Stimulated activated CD4-positive, alpha-beta T cell treated with anti-CD3 and anti-CD28 coated beads, Interleukin-2, amount 100 ng/mL, for 24 hours (primary cell): Measurements from ENCODE around the gene TEP1.

Source experiments
- DNase-seq, 2 donors: peaks; one replicate each; pipeline ENCODE4 v3.0.0-alpha.2; 2020

The TEP1 gene

DNA sequence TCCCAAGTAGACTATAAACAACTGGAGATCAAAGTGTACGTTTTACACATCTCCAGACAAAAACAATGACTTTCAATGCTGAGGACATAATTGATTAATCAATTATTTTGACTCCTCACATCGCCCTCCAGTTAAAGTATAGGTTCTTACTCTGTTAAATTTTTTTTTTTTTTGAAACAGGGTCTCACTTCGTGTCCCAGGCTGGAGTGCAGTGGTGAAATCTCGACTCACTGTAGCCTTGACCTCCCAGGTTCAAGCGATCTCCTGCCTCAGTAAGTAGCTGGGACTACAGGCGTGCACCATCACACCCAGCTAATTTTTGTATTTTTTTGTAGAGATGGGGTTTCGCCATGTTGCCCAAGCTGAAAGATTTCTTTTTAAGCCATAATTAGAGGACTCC is 79.3 kb downstream of the TEP1 start:
- no peak for DNase-seq

DNA sequence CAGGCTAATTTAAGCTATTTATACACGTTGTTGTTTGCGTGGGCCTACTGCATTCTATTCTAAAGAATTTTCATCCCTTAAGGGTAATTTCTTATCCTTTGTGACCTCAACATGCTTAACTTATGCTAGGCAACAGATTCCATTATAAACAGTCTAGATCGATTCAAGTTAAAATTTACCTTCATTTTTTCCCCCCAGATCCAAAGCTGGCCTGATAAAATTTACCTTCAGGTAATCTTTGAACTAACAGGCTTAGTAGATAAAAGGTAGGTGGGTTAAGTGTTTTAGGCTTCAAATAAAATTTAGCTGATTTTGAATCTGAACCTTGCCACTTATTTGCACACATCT is 79.8 kb downstream of the TEP1 start:
- no peak for DNase-seq

DNA sequence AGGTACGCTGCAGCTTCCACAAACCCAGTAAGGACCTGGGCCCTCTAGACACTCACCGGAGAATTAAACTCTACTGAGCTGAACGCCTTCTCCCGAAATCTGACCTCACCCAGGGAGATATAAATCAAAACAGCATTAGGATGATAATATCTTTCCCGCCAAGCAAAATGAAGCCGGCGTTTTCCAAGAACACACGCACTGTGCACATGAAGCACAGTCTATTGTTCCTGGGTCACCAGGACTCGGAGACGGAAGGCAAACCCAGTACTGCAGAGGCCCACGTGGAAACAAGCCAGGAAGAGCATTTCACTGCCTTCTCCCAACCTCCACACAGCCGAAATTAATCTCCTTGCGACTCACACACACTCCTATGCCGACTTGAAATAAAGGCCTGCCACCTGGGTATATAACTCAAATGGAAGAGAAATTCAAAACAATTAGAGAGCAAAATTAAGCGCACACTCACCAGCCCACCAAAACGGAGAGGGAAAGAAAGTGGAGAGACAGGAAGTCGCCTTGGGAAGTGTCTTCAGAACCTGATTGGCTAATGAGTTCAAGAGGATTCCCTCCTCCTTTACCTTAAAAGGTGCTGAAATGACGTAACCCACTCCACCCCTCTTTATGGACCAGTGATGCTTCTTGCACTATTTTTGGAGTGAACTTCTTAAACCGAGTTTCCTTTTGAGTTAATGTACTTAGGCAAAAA is 80.4 kb downstream of the TEP1 start, which contains the start of gene CCNB1IP1:
TSS of gene CCNB1IP1 (minus strand) at position 492 of the 706 bp plus-strand sequence. CDS start 16,756 bp downstream, outside the sequence.
- DNase-seq = peak; percentile 41 to 49

DNA sequence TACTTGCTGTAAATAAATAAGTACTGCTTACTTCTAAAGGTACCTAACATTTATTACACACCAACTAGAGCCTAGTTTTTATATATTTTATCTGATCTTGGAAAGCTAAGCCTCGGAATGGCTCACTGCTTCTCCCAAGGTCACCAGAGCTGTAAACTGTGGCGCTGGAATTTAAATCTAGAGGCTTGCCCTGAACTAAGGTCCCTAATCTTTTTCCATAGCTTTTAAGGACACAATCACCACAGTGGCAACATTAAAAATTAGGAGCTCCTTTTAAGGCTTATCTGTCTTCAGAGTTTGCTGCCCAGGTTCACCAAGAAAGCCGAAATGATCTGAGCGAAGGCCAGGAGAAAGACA is 80.9 kb downstream of the TEP1 start:
- DNase-seq = no peak

DNA sequence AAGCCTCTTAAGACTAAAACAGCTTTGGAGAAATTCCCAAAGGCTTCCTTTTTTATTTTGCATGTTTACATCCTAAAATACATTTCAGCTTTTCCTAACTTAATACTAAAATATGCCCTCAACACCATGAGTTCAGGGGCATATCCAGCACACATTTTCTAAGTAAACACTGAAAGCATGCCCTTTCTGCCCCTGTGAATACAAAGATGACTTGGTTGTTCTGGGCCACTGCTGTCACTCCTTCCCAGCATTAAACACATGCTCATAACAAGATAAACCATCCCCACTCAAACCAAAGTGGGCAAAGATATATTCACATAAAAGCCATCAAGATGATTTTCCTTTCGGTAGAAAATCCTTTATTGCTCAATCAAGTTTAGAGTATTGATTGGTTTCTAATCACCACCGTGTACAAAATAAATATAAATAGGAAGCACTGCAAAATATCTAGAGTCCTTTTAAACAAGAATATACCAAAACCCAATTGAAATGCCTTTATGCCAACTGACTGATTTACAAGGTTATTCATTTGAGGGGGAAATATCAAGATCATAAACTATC is 82.2 kb downstream of the TEP1 start:
- no peak for DNase-seq

DNA sequence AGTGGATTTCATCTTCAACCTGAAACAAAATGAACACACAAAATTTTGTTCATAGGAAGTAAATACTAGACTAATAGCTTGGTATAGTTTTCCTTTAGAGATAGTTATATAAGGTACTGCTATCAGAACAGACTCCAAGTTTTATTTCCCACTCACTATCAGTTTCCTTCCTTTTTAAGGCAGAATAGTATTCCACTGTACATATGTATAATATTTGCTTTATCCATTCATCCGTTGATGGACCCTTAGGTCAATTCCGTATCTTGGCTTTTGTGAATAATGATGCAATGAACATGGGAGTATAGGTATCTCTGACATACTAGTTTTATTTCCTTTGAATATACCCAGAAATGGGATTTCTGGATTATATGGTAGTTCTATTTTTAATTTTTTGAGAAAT is 83.9 kb downstream of the TEP1 start:
- DNase-seq = no peak

DNA sequence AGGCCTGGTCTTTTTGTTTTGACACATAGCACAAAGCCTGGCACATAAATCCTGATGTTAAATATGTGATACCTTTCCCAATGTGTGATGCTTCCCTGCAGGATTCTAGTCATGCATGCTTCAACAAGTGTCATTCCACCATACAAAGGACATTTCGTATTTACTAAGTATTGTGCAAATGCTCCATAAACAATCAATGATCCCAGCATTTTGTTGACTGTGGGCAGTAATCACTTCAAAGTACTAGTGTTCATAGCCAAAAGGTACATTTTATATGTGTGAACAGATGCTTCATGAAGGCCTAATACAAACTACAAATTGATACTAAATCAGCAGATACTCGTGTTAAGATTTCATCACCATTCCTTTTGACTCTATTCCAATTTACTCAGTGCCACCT is 84.6 kb downstream of the TEP1 start:
- DNase-seq = no peak

DNA sequence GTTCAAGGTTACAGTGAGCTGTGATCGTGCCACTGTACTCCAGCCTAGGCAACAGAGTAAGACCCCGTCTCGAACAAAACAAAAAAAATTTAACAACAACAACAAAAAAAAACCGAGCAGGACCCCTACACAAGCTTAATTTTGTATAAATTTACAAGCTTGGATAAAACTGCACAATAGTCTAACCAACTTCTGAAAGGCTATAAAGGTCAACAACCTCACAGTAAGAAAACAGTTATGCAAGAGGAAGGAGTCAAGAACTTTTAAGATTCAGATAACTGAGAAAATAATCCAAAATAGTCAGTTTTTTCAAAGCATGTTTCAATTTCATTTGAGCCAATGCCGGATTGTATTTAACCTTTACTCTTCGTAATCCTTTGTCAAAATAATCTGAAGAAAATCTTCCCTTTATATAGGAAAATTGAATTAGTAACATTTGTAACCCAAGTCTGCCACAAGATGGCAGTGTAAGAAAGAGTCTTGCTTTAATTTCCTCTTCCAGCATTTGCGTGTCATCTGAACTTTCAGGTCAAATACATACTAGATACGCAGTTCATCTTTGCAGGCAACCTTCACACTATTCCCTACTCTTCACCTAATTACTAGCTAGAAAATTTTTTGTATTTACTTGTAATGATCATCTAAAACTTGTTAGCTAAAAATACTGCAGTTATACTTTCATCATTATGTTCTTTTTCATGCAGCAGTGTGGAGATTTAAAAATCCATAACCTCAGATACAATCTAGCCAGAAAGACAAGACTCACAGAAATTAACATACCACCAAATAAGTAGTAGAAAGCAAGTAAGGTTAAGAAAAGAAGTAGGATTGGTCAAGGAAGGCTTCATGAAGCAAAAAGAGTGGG is 86.1 kb downstream of the TEP1 start:
- DNase-seq = no peak

DNA sequence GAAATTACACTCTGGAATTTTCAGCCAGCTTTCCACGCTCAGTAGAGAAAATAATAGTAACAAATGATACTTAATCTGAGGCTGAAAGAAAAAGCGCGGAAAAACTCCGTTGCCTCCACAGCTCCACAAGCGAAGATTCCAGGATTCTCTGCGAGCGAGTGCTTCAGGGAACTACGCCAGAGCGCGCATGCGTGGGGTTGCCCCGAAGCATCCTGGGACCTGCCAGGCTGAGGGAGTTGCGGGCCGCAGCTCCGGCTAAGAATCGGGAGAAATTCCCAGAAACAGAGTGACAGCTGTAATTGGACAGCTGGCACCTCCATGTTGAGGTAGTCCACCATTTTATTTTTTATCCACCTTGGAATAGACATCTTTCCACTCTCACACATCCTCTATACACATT is 95.6 kb downstream of the TEP1 start:
- no peak for DNase-seq
